SU-DHL-6 (cell line): ENCODE measurements around the gene TSKU.

Experiments
- EZH2phosphoT487 ChIP-seq: fragments of 200-600 bp; sonication (generic), shearing (Covaris generic); conservative IDR thresholded peaks from 2 replicates; pipeline ENCODE4 v1.6.1; 2018; ENCODE audit warnings: mild to moderate bottlenecking, antibody characterized with exemption, low read length, moderate library complexity, mixed read lengths
- TF ChIP-seq, protein P1 (sequence below): fragments of 200-600 bp; sonication (generic); IDR thresholded peaks from one replicate; pipeline ENCODE4 v1.5.1; 2017; ENCODE audit warnings: antibody characterized with exemption, mild to moderate bottlenecking, low read length, moderate library complexity; ENCODE audit not compliant: insufficient read depth, poor library complexity, severe bottlenecking

DNA sequence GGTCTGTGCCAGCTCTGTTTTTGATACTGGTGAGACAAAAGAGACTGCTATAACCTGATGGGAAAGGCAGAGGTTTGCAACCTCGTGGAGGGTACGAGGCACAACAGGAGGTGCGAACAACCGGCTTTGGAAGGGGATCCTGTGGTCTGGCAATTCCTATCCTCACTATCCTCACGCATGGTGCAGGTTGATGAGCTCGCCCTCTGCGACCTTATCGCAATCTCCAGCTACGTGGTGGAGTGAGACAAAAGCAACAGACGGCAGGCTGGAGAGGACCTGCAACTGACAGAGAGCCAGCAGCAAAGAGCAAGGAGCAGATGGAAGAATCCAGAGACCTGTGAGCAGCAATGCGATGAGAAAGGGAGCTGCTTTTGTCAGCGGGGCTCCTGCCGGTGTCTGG lies 47.3 kb upstream of the TSKU start:
- TF ChIP-seq, protein P1, sequence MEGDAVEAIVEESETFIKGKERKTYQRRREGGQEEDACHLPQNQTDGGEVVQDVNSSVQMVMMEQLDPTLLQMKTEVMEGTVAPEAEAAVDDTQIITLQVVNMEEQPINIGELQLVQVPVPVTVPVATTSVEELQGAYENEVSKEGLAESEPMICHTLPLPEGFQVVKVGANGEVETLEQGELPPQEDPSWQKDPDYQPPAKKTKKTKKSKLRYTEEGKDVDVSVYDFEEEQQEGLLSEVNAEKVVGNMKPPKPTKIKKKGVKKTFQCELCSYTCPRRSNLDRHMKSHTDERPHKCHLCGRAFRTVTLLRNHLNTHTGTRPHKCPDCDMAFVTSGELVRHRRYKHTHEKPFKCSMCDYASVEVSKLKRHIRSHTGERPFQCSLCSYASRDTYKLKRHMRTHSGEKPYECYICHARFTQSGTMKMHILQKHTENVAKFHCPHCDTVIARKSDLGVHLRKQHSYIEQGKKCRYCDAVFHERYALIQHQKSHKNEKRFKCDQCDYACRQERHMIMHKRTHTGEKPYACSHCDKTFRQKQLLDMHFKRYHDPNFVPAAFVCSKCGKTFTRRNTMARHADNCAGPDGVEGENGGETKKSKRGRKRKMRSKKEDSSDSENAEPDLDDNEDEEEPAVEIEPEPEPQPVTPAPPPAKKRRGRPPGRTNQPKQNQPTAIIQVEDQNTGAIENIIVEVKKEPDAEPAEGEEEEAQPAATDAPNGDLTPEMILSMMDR: no peak
- TF ChIP-seq EZH2phosphoT487: no peak
